K562 (cell line): Measurements from ENCODE around the gene ZNF343. TPM values are rescaled to one million over a fixed set of nuclear protein-coding genes. Genes with fewer than 3 reads are reported as not detected.

Experiments used
- ATAC-seq: fragments of 200-7000 bp; cut with Tn5 transposase; 3 replicates; pipeline ENCODE4 v1.9.1; 2020; ENCODE audit warnings: moderate library complexity
- BruUV-seq: library from RNA; stranded (reverse); fragments of 400-500 nt; replicated peaks from 2 replicates; lab custom pipeline; 2021; lab: Mats Ljungman, UMichigan
- CTCF ChIA-PET: fragments of 300-600 bp; formaldehyde crosslinking; extraction: SDS; loops from one replicate; lab custom pipeline; 2021; ENCODE audit warnings: low intra/inter-chr PET ratio; lab: Yijun Ruan, JAX
- POLR2A ChIA-PET: fragments of 300-600, 350-650 bp; sonication (Branson Sonifier 250); formaldehyde crosslinking; extraction: SDS; loops from one replicate; lab custom pipeline; 2021; ENCODE audit warnings: antibody characterized with exemption, inconsistent platforms; lab: Yijun Ruan, JAX
- DNase-seq, 4 experiments: peaks; one replicate each; pipeline versions ENCODE4 v3.0.0 to v3.0.0-alpha.2; 2011 to 2018; ENCODE audit warnings: low spot score in 3 of 4, mixed read lengths in 3 of 4; ENCODE audit errors: extremely low read depth in 1 of 4
- FAIRE-seq: peaks from 2 replicates; lab custom pipeline; 2011; peaks lifted over from hg19 to GRCh38; lab: Jason Lieb, UNC
- H2AFZ ChIP-seq: 2 replicates; pipeline ENCODE4 v1.6.0; 2011; ENCODE audit warnings: low read depth, low read length, control low read depth, inconsistent platforms
- H3K27ac ChIP-seq: fragments of 200-600 bp; 3 replicates; pipeline ENCODE4 v1.8.0; 2011; ENCODE audit warnings: low read depth, mild to moderate bottlenecking, control low read depth, inconsistent platforms, low read length, moderate library complexity, mixed read lengths; ENCODE audit errors: extremely low read depth
- H3K27me3 ChIP-seq, 2 experiments: fragments of 300-600 bp in 1 of 2; 2 replicates in 1 of 2; 3 replicates in 1 of 2; pipeline versions ENCODE4 v1.6.0 to v1.8.0; 2011; ENCODE audit warnings: inconsistent platforms in 2 of 2, low read length in 2 of 2, mild to moderate bottlenecking in 1 of 2, mixed read lengths in 1 of 2, moderate library complexity in 1 of 2; ENCODE audit not compliant: control insufficient read depth in 2 of 2, insufficient read depth in 2 of 2
- H3K36me3 ChIP-seq: fragments of 300-600 bp; 3 replicates; pipeline ENCODE4 v1.8.0; 2011; ENCODE audit warnings: mild to moderate bottlenecking, low read length, inconsistent platforms; ENCODE audit not compliant: control insufficient read depth, insufficient read depth
- H3K4me1 ChIP-seq, 2 experiments: fragments of 200-600 bp in 1 of 2; replicated peaks in 1 of 2; 2 replicates in 1 of 2; 3 replicates in 1 of 2; pipeline versions ENCODE4 v1.5.1 to v1.8.0; 2011; ENCODE audit warnings: inconsistent platforms in 2 of 2, low read length in 2 of 2, mild to moderate bottlenecking in 1 of 2, mixed read lengths in 1 of 2, moderate library complexity in 1 of 2; ENCODE audit not compliant: control insufficient read depth in 2 of 2, insufficient read depth in 2 of 2
- H3K4me2 ChIP-seq: 2 replicates; pipeline ENCODE4 v1.6.1; 2011; ENCODE audit warnings: low read length, control low read depth, inconsistent platforms, mixed read lengths; ENCODE audit not compliant: insufficient read depth
- H3K4me3 ChIP-seq: fragments of 200-600 bp; sonication (generic), shearing (Covaris generic); 2 replicates; pipeline ENCODE4 v1.5.1; 2016; ENCODE audit warnings: control low read depth, inconsistent platforms
- H3K79me2 ChIP-seq: fragments of 200-600 bp; 3 replicates; pipeline ENCODE4 v1.8.0; 2011; ENCODE audit warnings: low read length, inconsistent platforms; ENCODE audit not compliant: control insufficient read depth, insufficient read depth
- H3K9ac ChIP-seq, 2 experiments: 2 replicates each; pipeline versions ENCODE4 v1.6.0 to v1.6.1; 2011; ENCODE audit warnings: low read depth in 2 of 2, low read length in 2 of 2, control low read depth in 1 of 2, inconsistent platforms in 1 of 2, mild to moderate bottlenecking in 1 of 2, mixed read lengths in 1 of 2; ENCODE audit not compliant: insufficient read depth in 1 of 2
- H3K9me1 ChIP-seq: one replicate; pipeline ENCODE4 v1.6.0; 2011; ENCODE audit warnings: inconsistent platforms, mild to moderate bottlenecking, low read length, moderate library complexity; ENCODE audit not compliant: control insufficient read depth, insufficient read depth
- H3K9me3 ChIP-seq: replicated peaks from 2 replicates; pipeline ENCODE4 v1.5.1; 2011; ENCODE audit warnings: low read depth, low read length, inconsistent platforms; ENCODE audit not compliant: control insufficient read depth, insufficient read depth
- H4K20me1 ChIP-seq: replicated peaks from 2 replicates; pipeline ENCODE4 v1.6.1; 2011; ENCODE audit warnings: low read length, inconsistent platforms, mixed read lengths; ENCODE audit not compliant: control insufficient read depth, insufficient read depth
- ARHGAP35 ChIP-seq: fragments of 450-650 bp; IDR thresholded peaks from 2 replicates; pipeline ENCODE4 v1.6.1; 2018; ENCODE audit not compliant: partially characterized antibody
- ARID4B ChIP-seq: sonication (generic); formaldehyde crosslinking; IDR thresholded peaks from 2 replicates; pipeline ENCODE4 v1.8.0; 2022; ENCODE audit warnings: mild to moderate bottlenecking, missing genetic modification reagents
- CEBPB ChIP-seq: fragments of 450-650 bp; IDR thresholded peaks from 2 replicates; pipeline ENCODE4 v1.6.1; 2016; ENCODE audit warnings: missing genetic modification characterization, missing compliant biosample characterization
- KLF1 ChIP-seq: fragments of 450-650 bp; IDR thresholded peaks from 2 replicates; pipeline ENCODE4 v1.6.1; 2016; ENCODE audit warnings: missing genetic modification characterization, missing compliant biosample characterization
- MCM3 ChIP-seq: fragments of 450-650 bp; IDR thresholded peaks from 2 replicates; pipeline ENCODE4 v1.6.1; 2016
- TEAD2 ChIP-seq: fragments of 450-650 bp; IDR thresholded peaks from 2 replicates; pipeline ENCODE4 v1.6.1; 2016; ENCODE audit warnings: missing genetic modification characterization, control low read depth, missing compliant biosample characterization
- TRIM28 ChIP-seq: fragments of 450-650 bp; IDR thresholded peaks from 2 replicates; pipeline ENCODE4 v1.6.1; 2017
- ZNF232 ChIP-seq: sonication (generic); formaldehyde crosslinking; IDR thresholded peaks from 2 replicates; pipeline ENCODE4 v1.8.0; 2022; ENCODE audit warnings: mild to moderate bottlenecking, missing genetic modification reagents
- ZNF239 ChIP-seq: fragments of 250-450 bp; sonication (Bioruptor Pico); IDR thresholded peaks from 2 replicates; pipeline ENCODE4 v1.4.0; 2020; ENCODE audit warnings: mild to moderate bottlenecking
- ZNF316 ChIP-seq: fragments of 450-650 bp; IDR thresholded peaks from 2 replicates; pipeline ENCODE4 v1.6.1; 2016
- ZNF407 ChIP-seq: fragments of 450-650 bp; IDR thresholded peaks from 2 replicates; pipeline ENCODE4 v1.6.1; 2016; ENCODE audit warnings: low read depth
- ZNF696 ChIP-seq: fragments of 250-450 bp; sonication (Bioruptor Pico); conservative IDR thresholded peaks from 2 replicates; pipeline ENCODE4 v1.4.0; 2020; ENCODE audit warnings: mild to moderate bottlenecking, moderate library complexity
- WGBS: fragments of 100-300 bp; shearing (Covaris generic); methylation state at CpG from one replicate; pipeline ENCODE4 v1.1.6; 2016; ENCODE audit warnings: low coverage, mixed read lengths; ENCODE audit not compliant: insufficient coverage; ENCODE audit errors: missing lambda C conversion rate; 5-methylcytosine and 5-hydroxymethylcytosine counted together
- in situ Hi-C: fragments of 300-500 bp; cut with MboI; formaldehyde crosslinking; loops from 4 replicates; pipeline ENCODE4 v1.15.0; 2018; ENCODE audit warnings: inconsistent platforms, mixed read lengths
- intact Hi-C: fragments of 100-400 bp; cut with micrococcal nuclease; formaldehyde crosslinking; loops from 2 replicates; pipeline ENCODE4 v1.14.2; 2022
- polyA plus RNA-seq, 8 experiments: library from polyadenylated mRNA; depleted of rRNA in 4 of 8; stranded (reverse) in 5 of 8; unstranded in 3 of 8; fragments of >200 nt; fragmentation: Nextera tagmentation in 2 of 8; fragmentation: Illumina TruSeq in 1 of 8; extraction: Ambion mirVana in 2 of 8; extraction: Trizol in 1 of 8; gene quantifications; 2 replicates each; pipeline versions ENCODE4 v1.2.1 to v1.2.3, GENCODE V29; 2011 to 2014; ENCODE audit warnings: inconsistent platforms in 1 of 8, missing spikeins in 1 of 8
- total RNA-seq, 7 experiments: library from RNA; depleted of rRNA in 6 of 7; stranded (reverse); fragments of >200 nt in 6 of 7; fragmentation: Illumina TruSeq in 2 of 7; extraction: Trizol in 2 of 7; gene quantifications; 2 replicates each; pipeline versions ENCODE4 v1.2.1 to v1.2.3, GENCODE V29; 2011 to 2021; ENCODE audit warnings: low replicate concordance in 1 of 7

ZNF343 gene
- total and polyA plus RNA-seq, 9 of the 15 experiments (the other 6 are each of a cell fraction or from before 2014, with no cell fraction given), result 1.4 to 9.8 (median 6.4) TPM

- Histone ChIP-seq H3K9me3 (no peaks in the 10 kb centered on the region), H3K27me3 (no peaks in the 10 kb centered on the region), H3K4me2 (no peak overlapping the region), H3K4me1 (peaks cover 0 to 2% of the 10 kb centered on the region in 2 experiments; a peak in 1 of 5 replicates), H3K36me3 (peaks cover 61% of the 10 kb centered on the region), H3K27ac (no peak overlapping the region), H3K9me1 (no peaks in the 10 kb centered on the region), H3K9ac (no peak overlapping the region), H3K79me2 (no peaks in the 10 kb centered on the region), H2AFZ (no peak overlapping the region), H4K20me1 (no peaks in the 10 kb centered on the region), H3K4me3 (no peak overlapping the region)
- ATAC-seq (no peak), FAIRE-seq (no peak), DNase-seq (no peak)
- CTCF ChIA-PET, result no interaction called here
- POLR2A ChIA-PET, result no interaction called here
- WGBS, result 75% methylated on average over 4 of the region's 4 CpGs
- intact Hi-C loops, result no loop called here
- BruUV-seq, result no TSS peak
- in situ Hi-C loops, result no loop called here
- TF ChIP-seq TEAD2 (tag), result no peak
- no peak for TF ChIP-seq ZNF239 (CRISPR knock-in tag)
- TF ChIP-seq ZNF407, result no peak
- TF ChIP-seq KLF1 (tag), result no peak
- no peak for TF ChIP-seq ARID4B (CRISPR knock-in tag)
- no peak for TF ChIP-seq ARHGAP35
- TF ChIP-seq TRIM28, result no peak
- no peak for TF ChIP-seq ZNF316
- no peak for TF ChIP-seq ZNF696 (CRISPR knock-in tag)
- no peak for TF ChIP-seq MCM3
- TF ChIP-seq ZNF232 (CRISPR knock-in tag), result no peak
- no peak for TF ChIP-seq CEBPB (tag)
Measured at GRCh38 chr20:2485661-2486060, 23.1 kb downstream of the ZNF343 start.
